SK-N-SH (cell line): ENCODE measurements around the gene ELAPOR1. TPM values are rescaled to one million over a fixed set of nuclear protein-coding genes. Genes with fewer than 3 reads are reported as not detected.

Experiments
- CTCF ChIA-PET: fragments of 300-600, 350-600 bp; formaldehyde crosslinking; extraction: SDS; loops from one replicate; lab custom pipeline; 2021; lab: Yijun Ruan, JAX
- POLR2A ChIA-PET: fragments of 350-600 bp; sonication (Branson Sonifier 250); formaldehyde crosslinking; extraction: SDS; loops from one replicate; lab custom pipeline; 2020; ENCODE audit warnings: antibody characterized with exemption, inconsistent platforms; lab: Yijun Ruan, JAX
- DNase-seq: peaks from one replicate; pipeline ENCODE4 v3.0.0; 2012
- H2AFZ ChIP-seq: fragments of 200-600 bp; sonication (generic); 2 replicates; pipeline ENCODE4 v1.8.1; 2016; ENCODE audit warnings: antibody characterized with exemption, mild to moderate bottlenecking, low read depth
- H3F3A ChIP-seq: fragments of 200-600 bp; sonication (generic); replicated peaks from 2 replicates; pipeline ENCODE3; 2016; ENCODE audit warnings: antibody characterized with exemption, mild to moderate bottlenecking; ENCODE audit not compliant: insufficient read depth
- H3K27ac ChIP-seq, 2 experiments: fragments of 200-500 bp in 1 of 2; fragments of 200-600 bp in 1 of 2; sonication (Bioruptor generic) in 1 of 2; sonication (generic), shearing (Covaris generic) in 1 of 2; 2 replicates each; pipeline versions ENCODE4 v1.5.1 to v1.6.1; 2014 to 2016; ENCODE audit warnings: low read depth in 2 of 2, inconsistent platforms in 1 of 2, low read length in 1 of 2, mild to moderate bottlenecking in 1 of 2, mixed read lengths in 1 of 2
- H3K27me3 ChIP-seq: fragments of 200-600 bp; sonication (generic), shearing (Covaris generic); 2 replicates; pipeline ENCODE4 v1.6.1; 2016; ENCODE audit warnings: mixed run types; ENCODE audit not compliant: insufficient read depth
- H3K36me3 ChIP-seq, 2 experiments: fragments of 200-500 bp in 1 of 2; fragments of 200-600 bp in 1 of 2; sonication (Bioruptor generic) in 1 of 2; sonication (generic) in 1 of 2; replicated peaks in 1 of 2; 2 replicates each; pipeline versions ENCODE3 to v1.5.1; 2014 to 2016; ENCODE audit warnings: low read length in 1 of 2, mild to moderate bottlenecking in 1 of 2; ENCODE audit not compliant: insufficient read depth in 2 of 2, control insufficient read depth in 1 of 2
- H3K4me1 ChIP-seq, 2 experiments: fragments of 200-500 bp in 1 of 2; fragments of 200-600 bp in 1 of 2; sonication (Bioruptor generic) in 1 of 2; sonication (generic), shearing (Covaris generic) in 1 of 2; 2 replicates each; pipeline versions ENCODE4 v1.5.1 to v1.6.1; 2014 to 2016; ENCODE audit warnings: low read depth in 1 of 2, low read length in 1 of 2, mixed run types in 1 of 2; ENCODE audit not compliant: insufficient read depth in 2 of 2, control insufficient read depth in 1 of 2
- H3K4me2 ChIP-seq: fragments of 200-600 bp; sonication (generic), shearing (Covaris generic); 2 replicates; pipeline ENCODE4 v1.6.1; 2017; ENCODE audit warnings: mixed run types
- H3K4me3 ChIP-seq, 2 experiments: fragments of 200-500 bp in 1 of 2; fragments of 200-600 bp in 1 of 2; sonication (Bioruptor generic) in 1 of 2; sonication (generic), shearing (Covaris generic) in 1 of 2; 2 replicates each; pipeline versions ENCODE4 v1.5.1 to v1.8.1; 2014 to 2016; ENCODE audit warnings: low read depth in 2 of 2, inconsistent platforms in 1 of 2, low read length in 1 of 2, mild to moderate bottlenecking in 1 of 2, mixed read lengths in 1 of 2, moderate library complexity in 1 of 2
- H3K79me2 ChIP-seq: fragments of 200-600 bp; sonication (generic); 2 replicates; pipeline ENCODE4 v1.8.1; 2017; ENCODE audit warnings: mild to moderate bottlenecking; ENCODE audit not compliant: insufficient read depth
- H3K9ac ChIP-seq: fragments of 200-600 bp; sonication (generic); 2 replicates; pipeline ENCODE4 v1.6.1; 2017; ENCODE audit warnings: mixed run types
- H3K9me2 ChIP-seq: fragments of 200-600 bp; sonication (generic); 2 replicates; pipeline ENCODE4 v1.6.1; 2017; ENCODE audit warnings: mixed run types
- H3K9me3 ChIP-seq: fragments of 200-600 bp; sonication (generic); 2 replicates; pipeline ENCODE4 v1.6.1; 2017; ENCODE audit warnings: mixed run types, mild to moderate bottlenecking, moderate library complexity
- H4K20me1 ChIP-seq: fragments of 200-600 bp; sonication (generic); 2 replicates; pipeline ENCODE4 v1.6.1; 2017; ENCODE audit warnings: mild to moderate bottlenecking, mixed run types; ENCODE audit not compliant: insufficient read depth
- EP300 ChIP-seq, 2 experiments: IDR thresholded peaks; 2 replicates each; pipeline versions ENCODE4 v1.4.0 to v1.6.1; 2012; ENCODE audit warnings: borderline replicate concordance in 1 of 2, low read depth in 1 of 2, low read length in 1 of 2
- FOSL2 ChIP-seq: IDR thresholded peaks from 2 replicates; pipeline ENCODE4 v1.4.0; 2012; ENCODE audit warnings: low read depth, mild to moderate bottlenecking, moderate library complexity, borderline replicate concordance
- FOXJ3 ChIP-seq: sonication (generic); formaldehyde crosslinking; IDR thresholded peaks from 2 replicates; pipeline ENCODE4 v1.5.1; 2020; ENCODE audit warnings: mild to moderate bottlenecking, missing genetic modification reagents
- GABPA ChIP-seq: IDR thresholded peaks from 2 replicates; pipeline ENCODE4 v1.4.0; 2012; ENCODE audit warnings: low read depth, mild to moderate bottlenecking
- MXI1 ChIP-seq: IDR thresholded peaks from 2 replicates; pipeline ENCODE4 v1.6.1; 2012; ENCODE audit warnings: mild to moderate bottlenecking, low read depth, low read length, improper control_type of control experiment
- NFIC ChIP-seq: IDR thresholded peaks from 2 replicates; pipeline ENCODE4 v1.4.0; 2012; ENCODE audit warnings: borderline replicate concordance
- POLR2AphosphoS5 ChIP-seq: IDR thresholded peaks from 2 replicates; pipeline ENCODE4 v1.6.1; 2012; ENCODE audit warnings: low read depth, low read length
- RAD21 ChIP-seq: IDR thresholded peaks from 2 replicates; pipeline ENCODE4 v1.6.1; 2012; ENCODE audit warnings: mild to moderate bottlenecking, low read length
- RCOR1 ChIP-seq: fragments of 150-350 bp; IDR thresholded peaks from 2 replicates; pipeline ENCODE4 v1.6.1; 2017; ENCODE audit warnings: antibody characterized with exemption, low read length
- RFX5 ChIP-seq: IDR thresholded peaks from 2 replicates; pipeline ENCODE4 v1.6.1; 2012; ENCODE audit warnings: mild to moderate bottlenecking, improper control_type of control experiment, low read length
- TAF1 ChIP-seq: IDR thresholded peaks from 2 replicates; pipeline ENCODE4 v1.6.1; 2012; ENCODE audit warnings: low read depth, mild to moderate bottlenecking, low read length, moderate library complexity, borderline replicate concordance
- USF2 ChIP-seq: fragments of 150-350 bp; IDR thresholded peaks from 2 replicates; pipeline ENCODE4 v1.6.1; 2017; ENCODE audit warnings: antibody characterized with exemption, low read length, low read depth, borderline replicate concordance
- WGBS: methylation state at CpG from one replicate; pipeline ENCODE4 v1.1.6; 2017; ENCODE audit warnings: low lambda C conversion rate; 5-methylcytosine and 5-hydroxymethylcytosine counted together
- polyA plus RNA-seq, 3 experiments: library from polyadenylated mRNA; depleted of rRNA; stranded (reverse); fragments of >200 nt; gene quantifications; 2 replicates each; pipeline ENCODE4 v1.2.3, GENCODE V29; 2012
- TF ChIP-seq, protein P1 (sequence below): IDR thresholded peaks from 2 replicates; pipeline ENCODE4 v1.4.0; 2012; ENCODE audit warnings: low read depth
- TF ChIP-seq, protein P2 (sequence below): IDR thresholded peaks from 2 replicates; pipeline ENCODE4 v1.4.0; 2012; ENCODE audit warnings: low read depth, borderline replicate concordance

ELAPOR1 gene
- polyA plus RNA-seq, 1 of the 3 experiments (the other 2 are of a cell fraction), result 1.2 TPM

GRCh38 chr1:109156916-109157385, 43.0 kb downstream of the ELAPOR1 start:
- WGBS, result 97% methylated on average over 2 of the region's 2 CpGs
- Histone ChIP-seq H3K79me2 (no peaks in the 10 kb centered on the region), H3K9ac (no peak overlapping the region), H3F3A (peaks cover under 1% of the 10 kb centered on the region), H2AFZ (no peak overlapping the region), H3K27ac (no peak overlapping the region), H3K9me2 (no peaks in the 10 kb centered on the region), H3K9me3 (no peaks in the 10 kb centered on the region), H3K4me2 (no peak overlapping the region), H4K20me1 (no peaks in the 10 kb centered on the region), H3K36me3 (no peaks in the 10 kb centered on the region), H3K27me3 (no peaks in the 10 kb centered on the region), H3K4me3 (no peak overlapping the region), H3K4me1 (no peaks in the 10 kb centered on the region; a peak in 1 of 4 replicates)
- ChIA-PET POLR2A (no interaction called here), CTCF (no interaction called here)
- DNase-seq, result no peak
- TF ChIP-seq, protein P1, sequence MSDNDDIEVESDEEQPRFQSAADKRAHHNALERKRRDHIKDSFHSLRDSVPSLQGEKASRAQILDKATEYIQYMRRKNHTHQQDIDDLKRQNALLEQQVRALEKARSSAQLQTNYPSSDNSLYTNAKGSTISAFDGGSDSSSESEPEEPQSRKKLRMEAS, result no peak
- TF ChIP-seq GABPA (no peak), FOSL2 (no peak)

DNA sequence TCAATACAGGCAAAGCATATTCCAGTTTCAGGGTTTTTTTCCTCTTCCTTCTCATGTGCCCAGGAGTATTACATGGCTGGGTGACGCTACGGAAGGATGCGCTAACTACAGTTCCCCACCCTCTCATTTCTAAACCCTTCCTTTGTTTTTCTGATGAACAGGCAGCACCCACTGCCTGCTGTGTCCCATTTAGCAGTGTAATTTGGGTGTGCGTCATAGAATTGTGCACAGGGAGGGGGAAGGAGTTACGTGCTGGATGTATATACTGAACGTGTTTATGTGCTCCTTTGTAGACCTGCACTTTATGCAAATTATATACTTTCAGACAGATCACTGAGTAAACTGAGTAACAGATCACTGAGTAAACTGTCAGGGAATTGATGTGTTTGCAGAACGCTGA, 44.5 kb downstream of the ELAPOR1 start:
- no peaks in the 10 kb centered on the region for H3K9me3 ChIP-seq
- no peak for DNase-seq
- no peak overlapping the region for H3K4me3 ChIP-seq
- no peak overlapping the region for H3K27ac ChIP-seq
- no peaks in the 10 kb centered on the region for H3K36me3 ChIP-seq
- H4K20me1 ChIP-seq, result no peaks in the 10 kb centered on the region
- H3K27me3 ChIP-seq, result no peaks in the 10 kb centered on the region
- H3K9me2 ChIP-seq, result no peaks in the 10 kb centered on the region
- H3K79me2 ChIP-seq, result no peaks in the 10 kb centered on the region
- no peak overlapping the region for H3K4me2 ChIP-seq
- CTCF ChIA-PET, result no interaction called here
- no peak overlapping the region for H3K9ac ChIP-seq
- H2AFZ ChIP-seq, result no peak overlapping the region
- POLR2A ChIA-PET, result no interaction called here
- peaks cover 9% of the 10 kb centered on the region for H3F3A ChIP-seq
- TF ChIP-seq TAF1 (no peak), MXI1 (no peak), POLR2AphosphoS5 (no peak), EP300 (IDR thresholded peaks at IDR 0.05; ENCODE audit: borderline replicate concordance in 1 of 2, low read depth in 1 of 2, low read length in 1 of 2) (no peak), RFX5 (no peak), FOXJ3 (CRISPR knock-in tag) (no peak), RAD21 (no peak)
- TF ChIP-seq, protein P1, result no peak
- 95% methylated on average over 7 of the region's 7 CpGs for WGBS
- no peaks in the 10 kb centered on the region; a peak in 1 of 4 replicates for H3K4me1 ChIP-seq

DNA sequence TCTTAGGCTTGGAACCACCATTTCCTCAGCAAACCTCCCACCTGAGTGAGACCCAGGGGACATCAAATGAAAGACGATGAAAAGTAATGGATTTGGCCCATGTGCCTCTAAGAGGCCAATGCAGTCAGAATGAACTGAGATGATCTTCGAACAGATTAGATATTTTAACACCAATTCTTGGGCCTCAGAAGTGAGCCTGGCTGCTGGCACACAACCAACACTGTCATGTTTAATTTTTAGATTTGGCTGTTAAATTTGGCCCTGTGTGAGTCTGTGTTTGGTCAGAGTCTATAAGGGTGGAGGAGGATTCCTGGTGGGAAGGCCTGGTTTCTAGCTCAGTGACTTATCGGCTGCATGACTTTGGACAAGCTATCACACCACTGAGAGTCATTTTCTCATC, 45.4 kb downstream of the ELAPOR1 start:
- Histone ChIP-seq H4K20me1 (no peaks in the 10 kb centered on the region), H3K4me1 (no peaks in the 10 kb centered on the region; a peak in 1 of 4 replicates), H3K4me3 (no peak overlapping the region), H3K36me3 (no peaks in the 10 kb centered on the region), H3F3A (peaks cover 9% of the 10 kb centered on the region), H3K27ac (no peak overlapping the region), H3K4me2 (no peak overlapping the region), H3K9ac (no peak overlapping the region), H3K9me2 (no peaks in the 10 kb centered on the region), H3K79me2 (no peaks in the 10 kb centered on the region), H3K9me3 (no peaks in the 10 kb centered on the region), H3K27me3 (no peaks in the 10 kb centered on the region), H2AFZ (no peak overlapping the region)
- 84% methylated on average over 3 of the region's 3 CpGs for WGBS
- TF ChIP-seq NFIC, result no peak
- TF ChIP-seq RCOR1, result no peak
- TF ChIP-seq TAF1, result no peak
- TF ChIP-seq, protein P2, sequence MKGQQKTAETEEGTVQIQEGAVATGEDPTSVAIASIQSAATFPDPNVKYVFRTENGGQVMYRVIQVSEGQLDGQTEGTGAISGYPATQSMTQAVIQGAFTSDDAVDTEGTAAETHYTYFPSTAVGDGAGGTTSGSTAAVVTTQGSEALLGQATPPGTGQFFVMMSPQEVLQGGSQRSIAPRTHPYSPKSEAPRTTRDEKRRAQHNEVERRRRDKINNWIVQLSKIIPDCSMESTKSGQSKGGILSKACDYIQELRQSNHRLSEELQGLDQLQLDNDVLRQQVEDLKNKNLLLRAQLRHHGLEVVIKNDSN, result no peak
- TF ChIP-seq USF2, result no peak
- POLR2A ChIA-PET, result no interaction called here
- CTCF ChIA-PET, result no interaction called here
- no peak for DNase-seq
